ENCODE measurements around the gene KCNJ4.

KCNJ4 gene

GRCh38 chr22:38437416-38437815 lies 17.6 kb downstream of the KCNJ4 start:
- DNase-seq (ENCODE audit: low read depth) = no peak
- TF ChIP-seq CTCF (IDR thresholded peaks at IDR 0.05; ENCODE audit: low read length, missing control alignments) = no peak
- H3K4me3 ChIP-seq (replicated peaks; ENCODE audit: low read depth, low read length) = no peak overlapping the region

- H3K4me3 ChIP-seq (replicated peaks; ENCODE audit: low read depth, low read length) = no peak overlapping the region
- no peak for TF ChIP-seq CTCF (IDR thresholded peaks at IDR 0.05; ENCODE audit: low read length, missing control alignments)
- DNase-seq (ENCODE audit: low read depth) = no peak
Measured at GRCh38 chr22:38436629-38437395, 18.2 kb downstream of the KCNJ4 start.

- no peak for DNase-seq (ENCODE audit: low read depth)
- H3K4me3 ChIP-seq (replicated peaks; ENCODE audit: low read depth, low read length) = no peak overlapping the region
- no peak for TF ChIP-seq CTCF (IDR thresholded peaks at IDR 0.05; ENCODE audit: low read length, missing control alignments)
Measured at GRCh38 chr22:38435965-38436364, 19.0 kb downstream of the KCNJ4 start.

- DNase-seq (ENCODE audit: low read depth) = no peak
- no peak overlapping the region for H3K4me3 ChIP-seq (replicated peaks; ENCODE audit: low read depth, low read length)
- no peak for TF ChIP-seq CTCF (IDR thresholded peaks at IDR 0.05; ENCODE audit: low read length, missing control alignments)
Measured at GRCh38 chr22:38435010-38435409, 20.0 kb downstream of the KCNJ4 start.

GRCh38 chr22:38433871-38434270 lies 21.1 kb downstream of the KCNJ4 start:
- no peak for TF ChIP-seq CTCF (IDR thresholded peaks at IDR 0.05; ENCODE audit: low read length, missing control alignments)
- DNase-seq (ENCODE audit: low read depth) = no peak
- H3K4me3 ChIP-seq (replicated peaks; ENCODE audit: low read depth, low read length) = no peak overlapping the region

DNA sequence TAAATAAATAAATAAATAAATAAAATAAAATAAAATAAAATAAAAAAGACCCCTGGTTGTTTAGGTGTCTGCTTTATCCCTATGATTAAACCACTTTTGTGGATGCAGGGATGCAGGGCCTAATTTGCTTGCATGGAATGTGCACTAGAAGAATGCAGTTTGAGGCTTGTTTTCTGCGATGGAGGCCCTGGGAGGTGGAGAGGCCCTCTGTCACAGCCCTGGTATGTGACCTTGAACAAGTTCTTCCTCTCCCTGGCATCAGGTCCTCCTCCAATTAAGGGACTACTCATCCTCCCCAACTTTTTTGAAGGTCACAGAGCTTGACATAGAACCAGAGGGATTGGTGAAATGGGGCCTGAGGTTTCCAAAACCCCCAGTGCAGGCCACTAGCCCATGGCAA lies 22.7 kb downstream of the KCNJ4 start:
- TF ChIP-seq CTCF (IDR thresholded peaks at IDR 0.05; ENCODE audit: low read length, missing control alignments) = no peak
- no peak overlapping the region for H3K4me3 ChIP-seq (replicated peaks; ENCODE audit: low read depth, low read length)
- DNase-seq (ENCODE audit: low read depth) = no peak

Measured in fibroblast of pulmonary artery (primary cell).